HCT116 (cell line): ENCODE data around the gene MYO1B. TPM values are rescaled to one million over a fixed set of nuclear protein-coding genes. Genes with fewer than 3 reads are reported as not detected.

Experiments used
- ATAC-seq: fragments of 200-7000 bp; cut with Tn5 transposase; 2 replicates; pipeline ENCODE4 v1.9.1; 2020; ENCODE audit warnings: mild to moderate bottlenecking, moderate library complexity
- BruUV-seq: library from RNA; stranded (reverse); fragments of 400-500 nt; replicated peaks from 2 replicates; lab custom pipeline; 2021; lab: Mats Ljungman, UMichigan
- CTCF ChIA-PET: fragments of 300-600 bp; sonication (Branson Sonifier 250); formaldehyde crosslinking; loops from one replicate; lab custom pipeline; 2021; ENCODE audit warnings: antibody characterized with exemption; lab: Charles Lee
- POLR2A ChIA-PET: fragments of 300-600, 350-600 bp; sonication (Branson Sonifier 250); formaldehyde crosslinking; loops from one replicate; lab custom pipeline; 2021; ENCODE audit warnings: antibody characterized with exemption; lab: Charles Lee
- RAD21 ChIA-PET, 2 experiments: fragments of 300-600 bp; sonication (Branson Sonifier 250); formaldehyde crosslinking; loops; one replicate each; lab custom pipeline; 2023; ENCODE audit warnings: low total read pairs in 2 of 2; ENCODE audit not compliant: uncharacterized antibody in 2 of 2, unreplicated experiment in 2 of 2, low non-redundant PET in 1 of 2; lab: Charles Lee
- DNase-seq: peaks from one replicate; pipeline ENCODE4 v3.0.0-alpha.2; 2010; ENCODE audit warnings: low read depth, low spot score
- H2AFZ ChIP-seq: fragments of 200-600 bp; shearing (Covaris generic), sonication (generic); 2 replicates; pipeline ENCODE4 v1.6.1; 2017; ENCODE audit warnings: low read depth, mixed run types, mixed read lengths, antibody characterized with exemption, low read length; ENCODE audit not compliant: poor library complexity, severe bottlenecking
- H3K27ac ChIP-seq: 2 replicates; pipeline ENCODE4 v1.5.1; 2012; ENCODE audit warnings: low read depth, low read length
- H3K27me3 ChIP-seq: fragments of 200-600 bp; sonication (generic); 2 replicates; pipeline ENCODE4 v1.6.1; 2016; ENCODE audit warnings: mixed run types, low read length, mixed read lengths; ENCODE audit not compliant: insufficient read depth
- H3K36me3 ChIP-seq, 2 experiments: fragments of 200-500 bp in 1 of 2; fragments of 200-600 bp in 1 of 2; sonication (Bioruptor generic) in 1 of 2; sonication (generic) in 1 of 2; 2 replicates each; pipeline versions ENCODE4 v1.5.1 to v1.6.1; 2014 to 2016; ENCODE audit warnings: low read length in 2 of 2, inconsistent platforms in 1 of 2, mixed read lengths in 1 of 2, mixed run types in 1 of 2; ENCODE audit not compliant: insufficient read depth in 2 of 2, control insufficient read depth in 1 of 2
- H3K4me1 ChIP-seq, 2 experiments: fragments of 200-600 bp in 1 of 2; sonication (generic) in 1 of 2; 2 replicates each; pipeline versions ENCODE4 v1.5.1 to v1.6.1; 2012 to 2017; ENCODE audit warnings: low read length in 2 of 2, inconsistent platforms in 1 of 2, mild to moderate bottlenecking in 1 of 2, mixed read lengths in 1 of 2, mixed run types in 1 of 2, moderate library complexity in 1 of 2; ENCODE audit not compliant: insufficient read depth in 2 of 2, control insufficient read depth in 1 of 2
- H3K4me2 ChIP-seq: fragments of 200-600 bp; sonication (generic); 2 replicates; pipeline ENCODE4 v1.6.1; 2017; ENCODE audit warnings: mixed run types, low read length, mixed read lengths
- H3K4me3 ChIP-seq, 2 experiments: fragments of 200-600 bp in 1 of 2; sonication (generic) in 1 of 2; replicated peaks in 1 of 2; 2 replicates each; pipeline ENCODE4 v1.5.1; 2011 to 2016; ENCODE audit warnings: low read length in 2 of 2, control low read depth in 1 of 2, low read depth in 1 of 2, mild to moderate bottlenecking in 1 of 2, mixed read lengths in 1 of 2, mixed run types in 1 of 2
- H3K79me2 ChIP-seq: fragments of 200-600 bp; sonication (generic); 2 replicates; pipeline ENCODE4 v1.6.1; 2017; ENCODE audit warnings: mild to moderate bottlenecking, mixed run types, low read length, moderate library complexity, mixed read lengths; ENCODE audit not compliant: insufficient read depth
- H3K9ac ChIP-seq: fragments of 200-600 bp; sonication (generic); 2 replicates; pipeline ENCODE4 v1.6.1; 2016; ENCODE audit warnings: low read length, mixed read lengths
- H3K9me2 ChIP-seq: fragments of 200-600 bp; sonication (generic), shearing (Covaris generic); 2 replicates; pipeline ENCODE4 v1.6.1; 2017; ENCODE audit warnings: mixed run types, mild to moderate bottlenecking, moderate library complexity; ENCODE audit not compliant: insufficient read depth
- H3K9me3 ChIP-seq, 2 experiments: fragments of 200-500 bp in 1 of 2; fragments of 200-600 bp in 1 of 2; sonication (Bioruptor generic) in 1 of 2; sonication (generic) in 1 of 2; 2 replicates each; pipeline ENCODE4 v1.6.1; 2014 to 2017; ENCODE audit warnings: low read length in 2 of 2, mixed read lengths in 2 of 2, inconsistent platforms in 1 of 2, low read depth in 1 of 2, mild to moderate bottlenecking in 1 of 2, mixed run types in 1 of 2, moderate library complexity in 1 of 2; ENCODE audit not compliant: control insufficient read depth in 1 of 2, insufficient read depth in 1 of 2
- H4K20me1 ChIP-seq: fragments of 200-600 bp; sonication (generic), shearing (Covaris generic); 2 replicates; pipeline ENCODE4 v1.6.1; 2017; ENCODE audit warnings: mixed run types, mild to moderate bottlenecking, moderate library complexity; ENCODE audit not compliant: insufficient read depth
- ATF3 ChIP-seq: IDR thresholded peaks from 2 replicates; pipeline ENCODE4 v1.6.1; 2012
- CBX3 ChIP-seq: IDR thresholded peaks from 2 replicates; pipeline ENCODE4 v1.6.1; 2012; ENCODE audit warnings: low read depth
- CEBPB ChIP-seq: IDR thresholded peaks from 2 replicates; pipeline ENCODE4 v1.6.1; 2012; ENCODE audit warnings: low read depth
- CTCF ChIP-seq, 3 experiments: fragments of 200-600 bp in 1 of 3; sonication (generic) in 1 of 3; IDR thresholded peaks in 2 of 3; conservative IDR thresholded peaks in 1 of 3; 2 replicates each; pipeline ENCODE4 v1.5.1; 2012 to 2017; ENCODE audit warnings: low read depth in 2 of 3, low read length in 2 of 3, antibody characterized with exemption in 1 of 3, borderline replicate concordance in 1 of 3, control low read depth in 1 of 3, mild to moderate bottlenecking in 1 of 3, mixed read lengths in 1 of 3, mixed run types in 1 of 3, moderate library complexity in 1 of 3; ENCODE audit not compliant: insufficient read depth in 1 of 3
- EGR1 ChIP-seq: IDR thresholded peaks from 2 replicates; pipeline ENCODE4 v1.6.1; 2012; ENCODE audit warnings: low read depth
- ELF1 ChIP-seq: IDR thresholded peaks from 2 replicates; pipeline ENCODE4 v1.6.1; 2012; ENCODE audit warnings: low read depth, borderline replicate concordance
- EZH2phosphoT487 ChIP-seq: fragments of 200-600 bp; IDR thresholded peaks from 2 replicates; pipeline ENCODE4 v1.6.1; 2018; ENCODE audit warnings: antibody characterized with exemption, borderline replicate concordance
- FOSL1 ChIP-seq: IDR thresholded peaks from 2 replicates; pipeline ENCODE4 v1.6.1; 2012; ENCODE audit warnings: low read depth
- JUND ChIP-seq: IDR thresholded peaks from 2 replicates; pipeline ENCODE4 v1.6.1; 2012
- POLR2A ChIP-seq: IDR thresholded peaks from 2 replicates; pipeline ENCODE4 v1.7.0; 2011; ENCODE audit warnings: borderline replicate concordance; ENCODE audit not compliant: insufficient read depth, insufficient read length; ENCODE audit errors: extremely low read depth
- SIN3A ChIP-seq: IDR thresholded peaks from 2 replicates; pipeline ENCODE4 v1.6.1; 2012; ENCODE audit warnings: low read depth
- ZFX ChIP-seq: fragments of 450-650 bp; IDR thresholded peaks from 2 replicates; pipeline ENCODE4 v1.6.1; 2017
- ZNF274 ChIP-seq: fragments of 200-500 bp; sonication (Bioruptor generic); IDR thresholded peaks from 2 replicates; pipeline ENCODE4 v1.6.1; 2014; ENCODE audit warnings: mild to moderate bottlenecking, low read depth, low read length, inconsistent platforms
- intact Hi-C: fragments of 100-400 bp; cut with micrococcal nuclease; formaldehyde crosslinking; loops from 2 replicates; pipeline ENCODE4 v1.10.0; 2022
- total RNA-seq: library from RNA; stranded (reverse); gene quantifications from one replicate; pipeline ENCODE4 v1.2.1, GENCODE V29; 2021; ENCODE audit not compliant: unreplicated experiment

Gene MYO1B
- total RNA-seq, 1 experiment from 2014 or later = 51.7 TPM

GRCh38 chr2:191250400-191250799, 5.2 kb downstream of the MYO1B start:
- ChIA-PET CTCF (no interaction called here), POLR2A (no interaction called here)
- Histone ChIP-seq H3K27ac (no peak overlapping the region), H3K4me1 (peaks cover 12 to 28% of the 10 kb centered on the region in 2 experiments; a peak in 3 of 4 replicates), H3K36me3 (no peaks in the 10 kb centered on the region), H2AFZ (no peak overlapping the region), H3K27me3 (no peaks in the 10 kb centered on the region), H3K9ac (no peak overlapping the region)
- BruUV-seq = no TSS peak
- TF ChIP-seq POLR2A (no peak), ATF3 (no peak), ZNF274 (no peak), CBX3 (no peak), JUND (no peak), ELF1 (no peak), ZFX (no peak), SIN3A (no peak), EGR1 (no peak), FOSL1 (no peak)
- TF ChIP-seq, all 23 proteins: peak for 0
- intact Hi-C loops = no loop called here
- H3K79me2 ChIP-seq = peaks cover 97% of the 10 kb centered on the region
- H3K4me2 ChIP-seq = no peak overlapping the region
- H3K4me3 ChIP-seq = no peak overlapping the region
- H3K9me3 ChIP-seq = no peaks in the 10 kb centered on the region
- RAD21 ChIA-PET = no interaction called here
- H4K20me1 ChIP-seq = no peaks in the 10 kb centered on the region; the same call in 1 of the 2 replicates
- no peak for DNase-seq
- no peaks in the 10 kb centered on the region for H3K9me2 ChIP-seq
- no peak for ATAC-seq

- ATAC-seq (no peak), DNase-seq (no peak)
- Histone ChIP-seq H3K9me3 (no peaks in the 10 kb centered on the region), H3K4me3 (no peak overlapping the region), H2AFZ (no peak overlapping the region), H3K4me1 (peaks cover 12 to 28% of the 10 kb centered on the region in 2 experiments; a peak in 3 of 4 replicates), H3K27ac (no peak overlapping the region), H3K36me3 (no peaks in the 10 kb centered on the region), H3K4me2 (no peak overlapping the region), H3K79me2 (peaks cover 97% of the 10 kb centered on the region), H3K9ac (no peak overlapping the region), H4K20me1 (no peaks in the 10 kb centered on the region; the same call in 1 of the 2 replicates), H3K27me3 (no peaks in the 10 kb centered on the region), H3K9me2 (no peaks in the 10 kb centered on the region)
- ChIA-PET RAD21 (no interaction called here), POLR2A (no interaction called here), CTCF (no interaction called here)
- intact Hi-C loops = no loop called here
- TF ChIP-seq CTCF (IDR thresholded peaks at IDR 0.05 in 2 of 3, conservative IDR thresholded peaks at IDR 0.05 in 1 of 3; ENCODE audit: borderline replicate concordance in 1 of 3, insufficient read depth in 1 of 3, low read depth in 2 of 3, low read length in 2 of 3) (no peak), CEBPB (no peak), EZH2phosphoT487 (no peak), POLR2A (no peak)
- BruUV-seq = no TSS peak
Measured at GRCh38 chr2:191250986-191251385, 5.8 kb downstream of the MYO1B start.
